DMS79 treated with DMSO at 0.1 percent for 48 hours (cell line): ENCODE measurements around the gene AMOT.

Source experiments
- DNase-seq: peaks from one replicate; lab custom pipeline; 2025; lab: John Stamatoyannopoulos, UW

The AMOT gene

GRCh38 chrX:112799425-112799824 is 41.2 kb downstream of the AMOT start:
- DNase-seq = no peak

- no peak for DNase-seq
Measured at GRCh38 chrX:112798736-112799135, 41.9 kb downstream of the AMOT start.

GRCh38 chrX:112789931-112790330 is 50.7 kb downstream of the AMOT start:
- no peak for DNase-seq

GRCh38 chrX:112786076-112786475 is 54.6 kb downstream of the AMOT start:
- DNase-seq = no peak

- DNase-seq = no peak
Measured at GRCh38 chrX:112785344-112785743, 55.3 kb downstream of the AMOT start.

GRCh38 chrX:112784692-112785091 is 55.9 kb downstream of the AMOT start:
- DNase-seq = no peak

- no peak for DNase-seq
Measured at GRCh38 chrX:112779139-112779538, 61.5 kb downstream of the AMOT start.

GRCh38 chrX:112774651-112775293 is 65.9 kb downstream of the AMOT start:
- no peak for DNase-seq

GRCh38 chrX:112774142-112774541 is 66.5 kb downstream of the AMOT start:
- no peak for DNase-seq

GRCh38 chrX:112769034-112769433 is 71.6 kb downstream of the AMOT start:
- DNase-seq = no peak

GRCh38 chrX:112768563-112768962 is 72.1 kb downstream of the AMOT start:
- DNase-seq = no peak

GRCh38 chrX:112766774-112767173 is 73.9 kb downstream of the AMOT start:
- no peak for DNase-seq

GRCh38 chrX:112761242-112762207 is 79.1 kb downstream of the AMOT start:
- no peak for DNase-seq

GRCh38 chrX:112760697-112761096 is 79.9 kb downstream of the AMOT start:
- DNase-seq = no peak

GRCh38 chrX:112759966-112760365 is 80.7 kb downstream of the AMOT start:
- no peak for DNase-seq

GRCh38 chrX:112759512-112759911 is 81.1 kb downstream of the AMOT start:
- no peak for DNase-seq

- no peak for DNase-seq
Measured at GRCh38 chrX:112757946-112758345, 82.7 kb downstream of the AMOT start.

GRCh38 chrX:112753116-112753515 is 87.5 kb downstream of the AMOT start:
- DNase-seq = no peak

GRCh38 chrX:112751076-112751475 is 89.6 kb downstream of the AMOT start:
- no peak for DNase-seq

GRCh38 chrX:112746812-112747595 is 93.6 kb downstream of the AMOT start:
- DNase-seq = no peak

- DNase-seq = no peak
Measured at GRCh38 chrX:112738347-112739033, 102.1 kb downstream of the AMOT start.

GRCh38 chrX:112736310-112736709 is 104.3 kb downstream of the AMOT start:
- no peak for DNase-seq
